HCT116 (cell line): ENCODE measurements around the gene PSMB7. TPM values are rescaled to one million over a fixed set of nuclear protein-coding genes. Genes with fewer than 3 reads are reported as not detected.

Source experiments
- ATAC-seq: fragments of 200-7000 bp; cut with Tn5 transposase; 2 replicates; pipeline ENCODE4 v1.9.1; 2020; ENCODE audit warnings: mild to moderate bottlenecking, moderate library complexity
- BruUV-seq: library from RNA; stranded (reverse); fragments of 400-500 nt; replicated peaks from 2 replicates; lab custom pipeline; 2021; lab: Mats Ljungman, UMichigan
- CTCF ChIA-PET: fragments of 300-600 bp; sonication (Branson Sonifier 250); formaldehyde crosslinking; loops from one replicate; lab custom pipeline; 2021; ENCODE audit warnings: antibody characterized with exemption; lab: Charles Lee
- POLR2A ChIA-PET: fragments of 300-600, 350-600 bp; sonication (Branson Sonifier 250); formaldehyde crosslinking; loops from one replicate; lab custom pipeline; 2021; ENCODE audit warnings: antibody characterized with exemption; lab: Charles Lee
- RAD21 ChIA-PET, 2 experiments: fragments of 300-600 bp; sonication (Branson Sonifier 250); formaldehyde crosslinking; loops; one replicate each; lab custom pipeline; 2023; ENCODE audit warnings: low total read pairs in 2 of 2; ENCODE audit not compliant: uncharacterized antibody in 2 of 2, unreplicated experiment in 2 of 2, low non-redundant PET in 1 of 2; lab: Charles Lee
- DNase-seq: peaks from one replicate; pipeline ENCODE4 v3.0.0-alpha.2; 2010; ENCODE audit warnings: low read depth, low spot score
- H2AFZ ChIP-seq: fragments of 200-600 bp; shearing (Covaris generic), sonication (generic); 2 replicates; pipeline ENCODE4 v1.6.1; 2017; ENCODE audit warnings: low read depth, mixed run types, mixed read lengths, antibody characterized with exemption, low read length; ENCODE audit not compliant: poor library complexity, severe bottlenecking
- H3K27ac ChIP-seq: 2 replicates; pipeline ENCODE4 v1.5.1; 2012; ENCODE audit warnings: low read depth, low read length
- H3K27me3 ChIP-seq: fragments of 200-600 bp; sonication (generic); 2 replicates; pipeline ENCODE4 v1.6.1; 2016; ENCODE audit warnings: mixed run types, low read length, mixed read lengths; ENCODE audit not compliant: insufficient read depth
- H3K36me3 ChIP-seq, 2 experiments: fragments of 200-500 bp in 1 of 2; fragments of 200-600 bp in 1 of 2; sonication (Bioruptor generic) in 1 of 2; sonication (generic) in 1 of 2; 2 replicates each; pipeline versions ENCODE4 v1.5.1 to v1.6.1; 2014 to 2016; ENCODE audit warnings: low read length in 2 of 2, inconsistent platforms in 1 of 2, mixed read lengths in 1 of 2, mixed run types in 1 of 2; ENCODE audit not compliant: insufficient read depth in 2 of 2, control insufficient read depth in 1 of 2
- H3K4me1 ChIP-seq, 2 experiments: fragments of 200-600 bp in 1 of 2; sonication (generic) in 1 of 2; 2 replicates each; pipeline versions ENCODE4 v1.5.1 to v1.6.1; 2012 to 2017; ENCODE audit warnings: low read length in 2 of 2, inconsistent platforms in 1 of 2, mild to moderate bottlenecking in 1 of 2, mixed read lengths in 1 of 2, mixed run types in 1 of 2, moderate library complexity in 1 of 2; ENCODE audit not compliant: insufficient read depth in 2 of 2, control insufficient read depth in 1 of 2
- H3K4me2 ChIP-seq: fragments of 200-600 bp; sonication (generic); 2 replicates; pipeline ENCODE4 v1.6.1; 2017; ENCODE audit warnings: mixed run types, low read length, mixed read lengths
- H3K4me3 ChIP-seq, 2 experiments: fragments of 200-600 bp in 1 of 2; sonication (generic) in 1 of 2; replicated peaks in 1 of 2; 2 replicates each; pipeline ENCODE4 v1.5.1; 2011 to 2016; ENCODE audit warnings: low read length in 2 of 2, control low read depth in 1 of 2, low read depth in 1 of 2, mild to moderate bottlenecking in 1 of 2, mixed read lengths in 1 of 2, mixed run types in 1 of 2
- H3K79me2 ChIP-seq: fragments of 200-600 bp; sonication (generic); 2 replicates; pipeline ENCODE4 v1.6.1; 2017; ENCODE audit warnings: mild to moderate bottlenecking, mixed run types, low read length, moderate library complexity, mixed read lengths; ENCODE audit not compliant: insufficient read depth
- H3K9ac ChIP-seq: fragments of 200-600 bp; sonication (generic); 2 replicates; pipeline ENCODE4 v1.6.1; 2016; ENCODE audit warnings: low read length, mixed read lengths
- H3K9me2 ChIP-seq: fragments of 200-600 bp; sonication (generic), shearing (Covaris generic); 2 replicates; pipeline ENCODE4 v1.6.1; 2017; ENCODE audit warnings: mixed run types, mild to moderate bottlenecking, moderate library complexity; ENCODE audit not compliant: insufficient read depth
- H3K9me3 ChIP-seq, 2 experiments: fragments of 200-500 bp in 1 of 2; fragments of 200-600 bp in 1 of 2; sonication (Bioruptor generic) in 1 of 2; sonication (generic) in 1 of 2; 2 replicates each; pipeline ENCODE4 v1.6.1; 2014 to 2017; ENCODE audit warnings: low read length in 2 of 2, mixed read lengths in 2 of 2, inconsistent platforms in 1 of 2, low read depth in 1 of 2, mild to moderate bottlenecking in 1 of 2, mixed run types in 1 of 2, moderate library complexity in 1 of 2; ENCODE audit not compliant: control insufficient read depth in 1 of 2, insufficient read depth in 1 of 2
- H4K20me1 ChIP-seq: fragments of 200-600 bp; sonication (generic), shearing (Covaris generic); 2 replicates; pipeline ENCODE4 v1.6.1; 2017; ENCODE audit warnings: mixed run types, mild to moderate bottlenecking, moderate library complexity; ENCODE audit not compliant: insufficient read depth
- CBX3 ChIP-seq: IDR thresholded peaks from 2 replicates; pipeline ENCODE4 v1.6.1; 2012; ENCODE audit warnings: low read depth
- REST ChIP-seq: IDR thresholded peaks from 2 replicates; pipeline ENCODE4 v1.6.1; 2012; ENCODE audit warnings: low read depth
- SRF ChIP-seq: IDR thresholded peaks from 2 replicates; pipeline ENCODE4 v1.6.1; 2012; ENCODE audit warnings: low read depth
- TCF7L2 ChIP-seq: IDR thresholded peaks from 2 replicates; pipeline ENCODE4 v1.7.0; 2011; ENCODE audit warnings: borderline replicate concordance, inconsistent platforms; ENCODE audit not compliant: insufficient read depth, insufficient read length; ENCODE audit errors: extremely low read depth
- intact Hi-C: fragments of 100-400 bp; cut with micrococcal nuclease; formaldehyde crosslinking; loops from 2 replicates; pipeline ENCODE4 v1.10.0; 2022
- total RNA-seq: library from RNA; stranded (reverse); gene quantifications from one replicate; pipeline ENCODE4 v1.2.1, GENCODE V29; 2021; ENCODE audit not compliant: unreplicated experiment
- TF ChIP-seq, protein P1 (sequence below): IDR thresholded peaks from 2 replicates; pipeline ENCODE4 v1.6.1; 2011; ENCODE audit warnings: mild to moderate bottlenecking, low read length, moderate library complexity; ENCODE audit not compliant: insufficient replicate concordance; ENCODE audit errors: extremely low read depth

The PSMB7 gene
- total RNA-seq, 1 experiment from 2014 or later: 222 TPM

- no peaks in the 10 kb centered on the region for H3K27me3 ChIP-seq
- no peaks in the 10 kb centered on the region for H3K9me2 ChIP-seq
- no peaks in the 10 kb centered on the region for H4K20me1 ChIP-seq
- no TSS peak for BruUV-seq
- no peak overlapping the region for H3K4me3 ChIP-seq
- no peaks in the 10 kb centered on the region; a peak in 1 of 4 replicates for H3K4me1 ChIP-seq
- H2AFZ ChIP-seq: no peak overlapping the region
- ATAC-seq: no peak
- no peak overlapping the region for H3K4me2 ChIP-seq
- CTCF ChIA-PET: no interaction called here
- no peak overlapping the region for H3K27ac ChIP-seq
- no peak for TF ChIP-seq REST
- TF ChIP-seq SRF: no peak
- TF ChIP-seq TCF7L2: no peak
- TF ChIP-seq, all 23 proteins: peak for 0
- intact Hi-C loops: no loop called here
- H3K79me2 ChIP-seq: peaks cover 5% of the 10 kb centered on the region; the same call in 1 of the 2 replicates
- ChIA-PET POLR2A (no interaction called here), RAD21 (no interaction called here)
- no peak overlapping the region for H3K9ac ChIP-seq
- DNase-seq: no peak
- no peaks in the 10 kb centered on the region for H3K9me3 ChIP-seq
- peaks cover 36 to 43% of the 10 kb centered on the region in 2 experiments for H3K36me3 ChIP-seq
These were observed 66.4 kb downstream of the PSMB7 start for GRCh38 chr9:124348831-124349230.

DNA sequence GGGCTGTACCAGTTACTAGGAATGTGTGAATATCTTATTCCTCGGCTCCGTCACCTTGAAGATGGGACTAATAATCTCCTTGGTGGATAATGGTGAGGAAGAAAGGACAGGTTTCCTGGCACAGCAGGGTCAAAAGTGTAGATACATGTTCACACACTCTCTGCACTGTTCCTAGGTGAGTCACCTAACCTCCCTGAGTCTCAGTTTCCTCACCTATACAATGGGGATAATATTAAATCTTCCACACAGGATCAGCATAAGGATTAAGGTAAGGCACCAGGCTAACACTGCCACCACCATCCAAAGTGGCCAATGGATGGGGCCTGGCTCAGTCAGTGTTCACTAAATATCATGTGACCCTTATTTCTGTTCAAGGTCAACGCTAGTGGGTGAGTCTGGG is 66.9 kb downstream of the PSMB7 start:
- intact Hi-C loops: no loop called here

More for the DNA sequence above, 66.9 kb downstream of the PSMB7 start:
- no peak overlapping the region for H3K27ac ChIP-seq
- no peak overlapping the region for H3K4me2 ChIP-seq
- TF ChIP-seq CBX3: no peak
- TF ChIP-seq, protein P1, sequence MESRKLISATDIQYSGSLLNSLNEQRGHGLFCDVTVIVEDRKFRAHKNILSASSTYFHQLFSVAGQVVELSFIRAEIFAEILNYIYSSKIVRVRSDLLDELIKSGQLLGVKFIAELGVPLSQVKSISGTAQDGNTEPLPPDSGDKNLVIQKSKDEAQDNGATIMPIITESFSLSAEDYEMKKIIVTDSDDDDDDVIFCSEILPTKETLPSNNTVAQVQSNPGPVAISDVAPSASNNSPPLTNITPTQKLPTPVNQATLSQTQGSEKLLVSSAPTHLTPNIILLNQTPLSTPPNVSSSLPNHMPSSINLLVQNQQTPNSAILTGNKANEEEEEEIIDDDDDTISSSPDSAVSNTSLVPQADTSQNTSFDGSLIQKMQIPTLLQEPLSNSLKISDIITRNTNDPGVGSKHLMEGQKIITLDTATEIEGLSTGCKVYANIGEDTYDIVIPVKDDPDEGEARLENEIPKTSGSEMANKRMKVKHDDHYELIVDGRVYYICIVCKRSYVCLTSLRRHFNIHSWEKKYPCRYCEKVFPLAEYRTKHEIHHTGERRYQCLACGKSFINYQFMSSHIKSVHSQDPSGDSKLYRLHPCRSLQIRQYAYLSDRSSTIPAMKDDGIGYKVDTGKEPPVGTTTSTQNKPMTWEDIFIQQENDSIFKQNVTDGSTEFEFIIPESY: no peak
- DNase-seq (no peak), ATAC-seq (no peak)
- H3K79me2 ChIP-seq: peaks cover 5% of the 10 kb centered on the region; the same call in 1 of the 2 replicates
- no peaks in the 10 kb centered on the region for H3K27me3 ChIP-seq
- H3K4me3 ChIP-seq: no peak overlapping the region
- H3K9me2 ChIP-seq: no peaks in the 10 kb centered on the region
- H3K9ac ChIP-seq: no peak overlapping the region
- H4K20me1 ChIP-seq: no peaks in the 10 kb centered on the region
- peaks cover 0 to 5% of the 10 kb centered on the region in 2 experiments; a peak in 2 of 4 replicates for H3K4me1 ChIP-seq
- H3K9me3 ChIP-seq: no peaks in the 10 kb centered on the region
- ChIA-PET POLR2A (no interaction called here), CTCF (no interaction called here), RAD21 (no interaction called here)
- BruUV-seq: no TSS peak
- no peak overlapping the region for H2AFZ ChIP-seq
- H3K36me3 ChIP-seq: peaks cover 36 to 42% of the 10 kb centered on the region in 2 experiments
